Keratinocyte (primary cell): Measurements from ENCODE around the gene HABP2. TPM values are rescaled to one million over a fixed set of nuclear protein-coding genes. Genes with fewer than 3 reads are reported as not detected.

Experiments
- DNase-seq: peaks from one replicate; pipeline ENCODE4 v3.0.0-alpha.2; 2011; ENCODE audit warnings: low read depth, missing footprints, low spot score
- FAIRE-seq: peaks from 2 replicates; lab custom pipeline; 2011; peaks lifted over from hg19 to GRCh38; lab: Jason Lieb, UNC
- H2AFZ ChIP-seq: 2 replicates; pipeline ENCODE4 v1.6.0; 2012; ENCODE audit warnings: low read length, control low read depth, inconsistent platforms; ENCODE audit not compliant: control insufficient read depth
- H3K27ac ChIP-seq: 2 replicates; pipeline ENCODE4 v1.5.1; 2011; ENCODE audit warnings: low read length; ENCODE audit not compliant: control insufficient read depth, insufficient read depth
- H3K27me3 ChIP-seq: 3 replicates; pipeline ENCODE4 v1.6.0; 2011; ENCODE audit warnings: low read length; ENCODE audit not compliant: control insufficient read depth, insufficient read depth; ENCODE audit errors: extremely low read depth
- H3K36me3 ChIP-seq, 2 experiments: 2 replicates in 1 of 2; 3 replicates in 1 of 2; pipeline ENCODE4 v1.5.1; 2011; ENCODE audit warnings: low read length in 2 of 2, mild to moderate bottlenecking in 1 of 2; ENCODE audit not compliant: control insufficient read depth in 2 of 2, insufficient read depth in 2 of 2; ENCODE audit errors: extremely low read depth in 1 of 2
- H3K4me1 ChIP-seq: 3 replicates; pipeline ENCODE4 v1.5.1; 2011; ENCODE audit warnings: low read length; ENCODE audit not compliant: control insufficient read depth, insufficient read depth; ENCODE audit errors: extremely low read depth
- H3K4me2 ChIP-seq: 3 replicates; pipeline ENCODE4 v1.6.0; 2011; ENCODE audit warnings: low read depth, low read length; ENCODE audit not compliant: control insufficient read depth, insufficient read depth; ENCODE audit errors: extremely low read depth
- H3K4me3 ChIP-seq, 3 experiments: fragments of 200-600 bp in 1 of 3; sonication (generic) in 1 of 3; 2 replicates in 2 of 3; 3 replicates in 1 of 3; pipeline ENCODE4 v1.5.1; 2011 to 2016; ENCODE audit warnings: low read length in 3 of 3, mild to moderate bottlenecking in 3 of 3, control low read depth in 2 of 3, inconsistent platforms in 1 of 3, low read depth in 1 of 3, mixed read lengths in 1 of 3, mixed run types in 1 of 3, moderate library complexity in 1 of 3; ENCODE audit not compliant: control insufficient read depth in 2 of 3, insufficient read depth in 2 of 3; ENCODE audit errors: extremely low read depth in 1 of 3
- H3K79me2 ChIP-seq: 2 replicates; pipeline ENCODE4 v1.6.0; 2012; ENCODE audit warnings: low read length; ENCODE audit not compliant: control insufficient read depth, insufficient read depth
- H3K9ac ChIP-seq: 3 replicates; pipeline ENCODE4 v1.6.0; 2011; ENCODE audit warnings: low read length; ENCODE audit not compliant: control insufficient read depth, insufficient read depth; ENCODE audit errors: extremely low read depth
- H3K9me1 ChIP-seq: 3 replicates; pipeline ENCODE4 v1.6.0; 2011; ENCODE audit warnings: low read length; ENCODE audit not compliant: control insufficient read depth, insufficient read depth; ENCODE audit errors: extremely low read depth
- H3K9me3 ChIP-seq: 2 replicates; pipeline ENCODE4 v1.5.1; 2012; ENCODE audit warnings: low read depth, low read length; ENCODE audit not compliant: control insufficient read depth
- H4K20me1 ChIP-seq: 3 replicates; pipeline ENCODE4 v1.6.0; 2011; ENCODE audit warnings: low read length; ENCODE audit not compliant: control insufficient read depth, insufficient read depth; ENCODE audit errors: extremely low read depth
- CTCF ChIP-seq, 3 experiments: IDR thresholded peaks in 1 of 3; conservative IDR thresholded peaks in 1 of 3; optimal IDR thresholded peaks in 1 of 3; 2 replicates in 2 of 3; 3 replicates in 1 of 3; pipeline versions ENCODE3 to v1.5.1; 2011; ENCODE audit warnings: low read length in 3 of 3, mild to moderate bottlenecking in 3 of 3, moderate library complexity in 2 of 3, control low read depth in 1 of 3, inconsistent platforms in 1 of 3; ENCODE audit not compliant: insufficient read depth in 2 of 3; ENCODE audit errors: extremely low read depth in 1 of 3
- EZH2 ChIP-seq: IDR thresholded peaks from one replicate; pipeline ENCODE4 v1.6.1; 2012; ENCODE audit warnings: inconsistent platforms, mild to moderate bottlenecking, low read length, moderate library complexity
- dilution Hi-C: fragments of 300-500 bp; cut with MboI; formaldehyde crosslinking; loops from one replicate; pipeline ENCODE4 v1.7.0; 2020; ENCODE audit warnings: low sequenced_read_pairs; ENCODE audit not compliant: extremely low pct_ligation_motif_present
- polyA plus RNA-seq, 5 experiments: library from polyadenylated mRNA; depleted of rRNA in 3 of 5; stranded (reverse) in 3 of 5; stranded (forward) in 1 of 5; unstranded in 1 of 5; fragments of >200 nt; gene quantifications; 1 replicate in 1 of 5; 2 replicates in 3 of 5; 3 replicates in 1 of 5; pipeline versions ENCODE4 v1.2.1 to v1.2.3, GENCODE V29; 2011 to 2012; ENCODE audit warnings: missing spikeins in 2 of 5, low read depth in 1 of 5, low replicate concordance in 1 of 5

Gene HABP2
- polyA plus RNA-seq, 1 donor (not counting 4 experiments of a cell fraction or from before 2014, with no cell fraction given), result not detected

GRCh38 chr10:113540845-113541548, 11.9 kb upstream of the HABP2 start:
- no peaks in the 10 kb centered on the region for H4K20me1 ChIP-seq
- FAIRE-seq, result no peak
- no peak overlapping the region for H3K27ac ChIP-seq
- no peaks in the 10 kb centered on the region for H3K9me3 ChIP-seq
- peaks cover 4% of the 10 kb centered on the region for H3K27me3 ChIP-seq
- H3K79me2 ChIP-seq, result no peaks in the 10 kb centered on the region
- H3K4me2 ChIP-seq, result no peak overlapping the region
- H3K9ac ChIP-seq, result no peak overlapping the region
- H2AFZ ChIP-seq, result no peak overlapping the region
- no peaks in the 10 kb centered on the region for H3K9me1 ChIP-seq
- TF ChIP-seq CTCF (optimal IDR thresholded peaks at IDR 0.05 in 1 of 3, IDR thresholded peaks at IDR 0.05 in 1 of 3, conservative IDR thresholded peaks at IDR 0.05 in 1 of 3; ENCODE audit: extremely low read depth in 1 of 3, insufficient read depth in 2 of 3, low read length in 3 of 3) (no peak), EZH2 (no peak)
- dilution Hi-C loops, result no loop called here
- no peak for DNase-seq
- no peaks in the 10 kb centered on the region for H3K36me3 ChIP-seq
- H3K4me1 ChIP-seq, result no peaks in the 10 kb centered on the region
- H3K4me3 ChIP-seq, result no peak overlapping the region

- DNase-seq, result no peak
- TF ChIP-seq EZH2 (no peak), CTCF (optimal IDR thresholded peaks at IDR 0.05 in 1 of 3, IDR thresholded peaks at IDR 0.05 in 1 of 3, conservative IDR thresholded peaks at IDR 0.05 in 1 of 3; ENCODE audit: extremely low read depth in 1 of 3, insufficient read depth in 2 of 3, low read length in 3 of 3) (no peak)
- Histone ChIP-seq H3K9me3 (no peaks in the 10 kb centered on the region), H4K20me1 (no peaks in the 10 kb centered on the region), H3K4me1 (no peaks in the 10 kb centered on the region), H2AFZ (no peak overlapping the region), H3K4me3 (no peak overlapping the region), H3K9me1 (no peaks in the 10 kb centered on the region), H3K79me2 (no peaks in the 10 kb centered on the region), H3K36me3 (no peaks in the 10 kb centered on the region), H3K27ac (no peak overlapping the region), H3K4me2 (no peak overlapping the region), H3K27me3 (peaks cover 4% of the 10 kb centered on the region), H3K9ac (no peak overlapping the region)
- dilution Hi-C loops, result no loop called here
- FAIRE-seq, result no peak
Measured at GRCh38 chr10:113541549-113541927, 11.3 kb upstream of the HABP2 start.
